Measurements from ENCODE around the gene CRHR1. TPM values are rescaled to one million over a fixed set of nuclear protein-coding genes. Genes with fewer than 3 reads are reported as not detected.

The CRHR1 gene
- total RNA-seq, 1 experiment from 2014 or later = 1.6 TPM

GRCh38 chr17:45869676-45870341 lies 85.7 kb downstream of the CRHR1 start:
- CTCF ChIA-PET = interaction anchor here (1.2 kb wide), 1 partner anchor 27 kb away, joined by 3 read pairs; no protein-coding TSS in a partner anchor
- POLR2A ChIA-PET = no interaction called here
- TF ChIP-seq IRF1 (CRISPR knock-in tag; IDR thresholded peaks at IDR 0.05) (no peak), NFYB (CRISPR knock-in tag; conservative IDR thresholded peaks at IDR 0.05; ENCODE audit: low read depth) (no peak), ZMAT4 (CRISPR knock-in tag; IDR thresholded peaks at IDR 0.05) (no peak), FOXP1 (CRISPR knock-in tag; IDR thresholded peaks at IDR 0.05; ENCODE audit: borderline replicate concordance) (no peak), USF1 (CRISPR knock-in tag; IDR thresholded peaks at IDR 0.05) (no peak), SOX15 (CRISPR knock-in tag; IDR thresholded peaks at IDR 0.05) (no peak), RELA (CRISPR knock-in tag; IDR thresholded peaks at IDR 0.05; ENCODE audit: borderline replicate concordance) (no peak), SMAD4 (CRISPR knock-in tag; IDR thresholded peaks at IDR 0.05) (no peak), TCF7 (CRISPR knock-in tag; IDR thresholded peaks at IDR 0.05; ENCODE audit: low read depth) (no peak), GRHL2 (CRISPR knock-in tag; IDR thresholded peaks at IDR 0.05; ENCODE audit: insufficient replicate concordance, severe bottlenecking) (no peak), GABPB1 (CRISPR knock-in tag; IDR thresholded peaks at IDR 0.05) (no peak), TEAD1 (CRISPR knock-in tag; IDR thresholded peaks at IDR 0.05) (no peak), ZNF532 (CRISPR knock-in tag; IDR thresholded peaks at IDR 0.05; ENCODE audit: borderline replicate concordance) (no peak), NFATC4 (CRISPR knock-in tag; IDR thresholded peaks at IDR 0.05) (no peak), CREM (CRISPR knock-in tag; IDR thresholded peaks at IDR 0.05) (no peak), IRF2 (CRISPR knock-in tag; IDR thresholded peaks at IDR 0.05; ENCODE audit: borderline replicate concordance, low read depth) (no peak), KAT7 (CRISPR knock-in tag; IDR thresholded peaks at IDR 0.05; ENCODE audit: borderline replicate concordance) (no peak), ATF3 (CRISPR knock-in tag; conservative IDR thresholded peaks at IDR 0.05) (no peak), SP1 (CRISPR knock-in tag; conservative IDR thresholded peaks at IDR 0.05) (no peak)
- no peaks in the 10 kb centered on the region for H3K36me3 Mint-ChIP-seq
- no peak overlapping the region for H3K27ac Mint-ChIP-seq
- ATAC-seq (no peak), DNase-seq (ENCODE audit: low spot score) (no peak)
- peaks cover 13% of the 10 kb centered on the region for H3K9me3 Mint-ChIP-seq
- no peaks in the 10 kb centered on the region for H3K27me3 Mint-ChIP-seq (ENCODE audit: low read depth)
- H3K4me3 Mint-ChIP-seq = no peak overlapping the region
- H3K4me1 Mint-ChIP-seq = peaks cover 24% of the 10 kb centered on the region

- ChIA-PET CTCF (interaction anchor here (0.9 to 1.2 kb wide), 3 partner anchors 27 to 101 kb away, joined by 3 to 4 read pairs (median 3); no protein-coding TSS in a partner anchor), POLR2A (no interaction called here)
- Mint-ChIP-seq H3K9me3 (peaks cover 10% of the 10 kb centered on the region), H3K4me3 (no peak overlapping the region), H3K27ac (no peak overlapping the region), H3K36me3 (no peaks in the 10 kb centered on the region), H3K27me3 (ENCODE audit: low read depth) (no peaks in the 10 kb centered on the region), H3K4me1 (peaks cover 18% of the 10 kb centered on the region)
- ATAC-seq = no peak
- TF ChIP-seq PREB (CRISPR knock-in tag; IDR thresholded peaks at IDR 0.05; ENCODE audit: borderline replicate concordance) = no peak
- TF ChIP-seq E2F4 (CRISPR knock-in tag; IDR thresholded peaks at IDR 0.05; ENCODE audit: borderline replicate concordance, low read depth) = no peak
- no peak for TF ChIP-seq GTF2I (CRISPR knock-in tag; conservative IDR thresholded peaks at IDR 0.05)
- DNase-seq (ENCODE audit: low spot score) = no peak
These were observed 86.3 kb downstream of the CRHR1 start for GRCh38 chr17:45870342-45870974.
